Keratinocyte (primary cell): ENCODE results near the gene ATP6V0E2. TPM values are rescaled to one million over a fixed set of nuclear protein-coding genes. Genes with fewer than 3 reads are reported as not detected.
"Not testable (repeated sequence)": the region's sequence is repeated elsewhere in the genome, so short reads cannot be mapped to it uniquely, and the experiment has no call there.

Experiments
- DNase-seq: peaks from one replicate; pipeline ENCODE4 v3.0.0-alpha.2; 2011; ENCODE audit warnings: low read depth, missing footprints, low spot score
- FAIRE-seq: peaks from 2 replicates; lab custom pipeline; 2011; peaks lifted over from hg19 to GRCh38; lab: Jason Lieb, UNC
- H2AFZ ChIP-seq: 2 replicates; pipeline ENCODE4 v1.6.0; 2012; ENCODE audit warnings: low read length, control low read depth, inconsistent platforms; ENCODE audit not compliant: control insufficient read depth
- H3K27ac ChIP-seq: 2 replicates; pipeline ENCODE4 v1.5.1; 2011; ENCODE audit warnings: low read length; ENCODE audit not compliant: control insufficient read depth, insufficient read depth
- H3K27me3 ChIP-seq: 3 replicates; pipeline ENCODE4 v1.6.0; 2011; ENCODE audit warnings: low read length; ENCODE audit not compliant: control insufficient read depth, insufficient read depth; ENCODE audit errors: extremely low read depth
- H3K36me3 ChIP-seq, 2 experiments: 2 replicates in 1 of 2; 3 replicates in 1 of 2; pipeline ENCODE4 v1.5.1; 2011; ENCODE audit warnings: low read length in 2 of 2, mild to moderate bottlenecking in 1 of 2; ENCODE audit not compliant: control insufficient read depth in 2 of 2, insufficient read depth in 2 of 2; ENCODE audit errors: extremely low read depth in 1 of 2
- H3K4me1 ChIP-seq: 3 replicates; pipeline ENCODE4 v1.5.1; 2011; ENCODE audit warnings: low read length; ENCODE audit not compliant: control insufficient read depth, insufficient read depth; ENCODE audit errors: extremely low read depth
- H3K4me2 ChIP-seq: 3 replicates; pipeline ENCODE4 v1.6.0; 2011; ENCODE audit warnings: low read depth, low read length; ENCODE audit not compliant: control insufficient read depth, insufficient read depth; ENCODE audit errors: extremely low read depth
- H3K4me3 ChIP-seq, 3 experiments: fragments of 200-600 bp in 1 of 3; sonication (generic) in 1 of 3; 2 replicates in 2 of 3; 3 replicates in 1 of 3; pipeline ENCODE4 v1.5.1; 2011 to 2016; ENCODE audit warnings: low read length in 3 of 3, mild to moderate bottlenecking in 3 of 3, control low read depth in 2 of 3, inconsistent platforms in 1 of 3, low read depth in 1 of 3, mixed read lengths in 1 of 3, mixed run types in 1 of 3, moderate library complexity in 1 of 3; ENCODE audit not compliant: control insufficient read depth in 2 of 3, insufficient read depth in 2 of 3; ENCODE audit errors: extremely low read depth in 1 of 3
- H3K79me2 ChIP-seq: 2 replicates; pipeline ENCODE4 v1.6.0; 2012; ENCODE audit warnings: low read length; ENCODE audit not compliant: control insufficient read depth, insufficient read depth
- H3K9ac ChIP-seq: 3 replicates; pipeline ENCODE4 v1.6.0; 2011; ENCODE audit warnings: low read length; ENCODE audit not compliant: control insufficient read depth, insufficient read depth; ENCODE audit errors: extremely low read depth
- H3K9me1 ChIP-seq: 3 replicates; pipeline ENCODE4 v1.6.0; 2011; ENCODE audit warnings: low read length; ENCODE audit not compliant: control insufficient read depth, insufficient read depth; ENCODE audit errors: extremely low read depth
- H3K9me3 ChIP-seq: 2 replicates; pipeline ENCODE4 v1.5.1; 2012; ENCODE audit warnings: low read depth, low read length; ENCODE audit not compliant: control insufficient read depth
- H4K20me1 ChIP-seq: 3 replicates; pipeline ENCODE4 v1.6.0; 2011; ENCODE audit warnings: low read length; ENCODE audit not compliant: control insufficient read depth, insufficient read depth; ENCODE audit errors: extremely low read depth
- CTCF ChIP-seq, 3 experiments: IDR thresholded peaks in 1 of 3; conservative IDR thresholded peaks in 1 of 3; optimal IDR thresholded peaks in 1 of 3; 2 replicates in 2 of 3; 3 replicates in 1 of 3; pipeline versions ENCODE3 to v1.5.1; 2011; ENCODE audit warnings: low read length in 3 of 3, mild to moderate bottlenecking in 3 of 3, moderate library complexity in 2 of 3, control low read depth in 1 of 3, inconsistent platforms in 1 of 3; ENCODE audit not compliant: insufficient read depth in 2 of 3; ENCODE audit errors: extremely low read depth in 1 of 3
- EZH2 ChIP-seq: IDR thresholded peaks from one replicate; pipeline ENCODE4 v1.6.1; 2012; ENCODE audit warnings: inconsistent platforms, mild to moderate bottlenecking, low read length, moderate library complexity
- dilution Hi-C: fragments of 300-500 bp; cut with MboI; formaldehyde crosslinking; loops from one replicate; pipeline ENCODE4 v1.7.0; 2020; ENCODE audit warnings: low sequenced_read_pairs; ENCODE audit not compliant: extremely low pct_ligation_motif_present
- polyA plus RNA-seq, 5 experiments: library from polyadenylated mRNA; depleted of rRNA in 3 of 5; stranded (reverse) in 3 of 5; stranded (forward) in 1 of 5; unstranded in 1 of 5; fragments of >200 nt; gene quantifications; 1 replicate in 1 of 5; 2 replicates in 3 of 5; 3 replicates in 1 of 5; pipeline versions ENCODE4 v1.2.1 to v1.2.3, GENCODE V29; 2011 to 2012; ENCODE audit warnings: missing spikeins in 2 of 5, low read depth in 1 of 5, low replicate concordance in 1 of 5

The ATP6V0E2 gene
- polyA plus RNA-seq, 1 donor (not counting 4 experiments of a cell fraction or from before 2014, with no cell fraction given), result 5.0 TPM

GRCh38 chr7:149887311-149887710 is 13.5 kb downstream of the ATP6V0E2 start:
- Histone ChIP-seq H3K27me3 (no peaks in the 10 kb centered on the region), H3K36me3 (no peaks in the 10 kb centered on the region)
- TF ChIP-seq CTCF (optimal IDR thresholded peaks at IDR 0.05 in 1 of 3, IDR thresholded peaks at IDR 0.05 in 1 of 3, conservative IDR thresholded peaks at IDR 0.05 in 1 of 3; ENCODE audit: extremely low read depth in 1 of 3, insufficient read depth in 2 of 3, low read length in 3 of 3), result no peak
- no peak for TF ChIP-seq EZH2

GRCh38 chr7:149890715-149891114 is 16.9 kb downstream of the ATP6V0E2 start:
- H3K4me3 ChIP-seq, H3K79me2 ChIP-seq, H2AFZ ChIP-seq, H3K27me3 ChIP-seq, H3K9ac ChIP-seq, H3K9me3 ChIP-seq, H4K20me1 ChIP-seq, H3K9me1 ChIP-seq, FAIRE-seq, H3K36me3 ChIP-seq, DNase-seq, H3K27ac ChIP-seq, H3K4me1 ChIP-seq, dilution Hi-C loops, H3K4me2 ChIP-seq: not testable (repeated sequence)

More at GRCh38 chr7:149887311-149887710, 13.5 kb downstream of the ATP6V0E2 start:
- FAIRE-seq, result no peak
- no peak for DNase-seq
- H2AFZ ChIP-seq, result no peak overlapping the region
- no peak overlapping the region for H3K4me2 ChIP-seq
- H3K4me1 ChIP-seq, result no peaks in the 10 kb centered on the region
- dilution Hi-C loops, result no loop called here
- no peaks in the 10 kb centered on the region for H3K9me3 ChIP-seq
- no peak overlapping the region for H3K27ac ChIP-seq
- no peaks in the 10 kb centered on the region for H3K9me1 ChIP-seq
- no peaks in the 10 kb centered on the region for H3K79me2 ChIP-seq
- H3K9ac ChIP-seq, result no peak overlapping the region
- no peak overlapping the region for H3K4me3 ChIP-seq
- no peaks in the 10 kb centered on the region for H4K20me1 ChIP-seq

GRCh38 chr7:149894957-149895356 is 21.2 kb downstream of the ATP6V0E2 start:
- H3K9ac ChIP-seq, DNase-seq, H3K9me3 ChIP-seq, H3K79me2 ChIP-seq, H3K9me1 ChIP-seq, H4K20me1 ChIP-seq, H3K4me2 ChIP-seq, dilution Hi-C loops, H3K27me3 ChIP-seq, H3K36me3 ChIP-seq, H3K27ac ChIP-seq, H2AFZ ChIP-seq, H3K4me3 ChIP-seq, H3K4me1 ChIP-seq, FAIRE-seq: not testable (repeated sequence)

- H3K9me1 ChIP-seq, DNase-seq, H3K79me2 ChIP-seq, H3K9me3 ChIP-seq, H4K20me1 ChIP-seq, H3K4me1 ChIP-seq, dilution Hi-C loops, H2AFZ ChIP-seq, H3K27ac ChIP-seq, FAIRE-seq, H3K4me2 ChIP-seq, H3K36me3 ChIP-seq, H3K4me3 ChIP-seq, H3K9ac ChIP-seq, H3K27me3 ChIP-seq: not testable (repeated sequence)
Measured at GRCh38 chr7:149907776-149908376, 34.1 kb downstream of the ATP6V0E2 start.
